HG03039 (cell line): ENCODE results near the gene KLF9.

Experiments
- ATAC-seq: cut with Tn5 transposase; IDR thresholded peaks from one replicate; pipeline ENCODE4 v1.9.1; 2021; ENCODE audit warnings: mild to moderate bottlenecking, moderate library complexity; ENCODE audit not compliant: unreplicated experiment

Gene KLF9

DNA sequence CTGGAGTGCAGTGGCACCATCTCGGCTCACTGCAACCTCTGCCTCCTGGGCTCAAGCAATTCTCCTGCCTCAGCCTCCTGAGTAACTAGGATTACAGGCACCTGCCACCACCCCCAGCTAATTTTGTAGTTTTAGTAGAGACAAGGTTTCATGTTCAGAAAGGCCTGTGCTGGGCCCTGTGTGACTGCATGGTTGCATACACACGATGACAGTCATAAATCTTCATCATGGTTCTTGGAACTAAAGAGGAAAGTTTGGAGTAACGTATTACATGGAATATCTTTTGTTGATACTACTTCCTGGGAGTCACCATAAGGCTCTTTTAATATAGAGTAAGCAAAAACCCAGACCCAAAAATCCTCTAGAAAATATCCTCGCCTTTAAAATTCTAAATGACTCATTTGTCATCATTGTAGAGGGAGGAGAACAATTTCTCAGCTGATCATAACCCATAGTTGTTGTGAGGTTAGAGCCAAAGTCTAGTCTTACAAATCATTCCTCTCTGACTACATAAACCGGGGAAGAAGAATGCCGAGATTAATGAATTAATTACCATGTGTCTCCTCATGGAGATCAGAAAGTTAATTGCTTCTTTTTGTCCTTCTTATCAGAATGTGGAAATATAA lies 47.0 kb downstream of the KLF9 start:
- no peak for ATAC-seq

DNA sequence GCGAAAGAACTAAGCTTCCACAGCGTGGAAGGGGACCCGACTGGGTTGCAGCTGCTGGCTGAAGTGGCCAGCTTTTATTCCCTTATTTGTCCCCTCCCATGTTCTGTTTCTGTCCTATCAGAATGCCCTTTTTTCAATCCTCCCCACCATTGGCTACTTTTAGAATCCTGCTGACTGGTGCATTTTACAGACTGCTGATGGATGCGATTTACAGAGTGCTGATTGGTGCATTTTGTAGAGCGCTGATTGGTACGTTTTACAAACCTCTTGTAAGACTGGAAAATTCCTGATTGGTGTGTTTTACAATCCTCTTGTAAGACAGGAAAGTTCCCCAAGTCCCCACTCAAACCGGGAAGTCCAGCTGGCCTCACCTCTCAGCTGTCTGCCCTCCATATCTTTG lies 50.7 kb downstream of the KLF9 start:
- ATAC-seq: no peak

DNA sequence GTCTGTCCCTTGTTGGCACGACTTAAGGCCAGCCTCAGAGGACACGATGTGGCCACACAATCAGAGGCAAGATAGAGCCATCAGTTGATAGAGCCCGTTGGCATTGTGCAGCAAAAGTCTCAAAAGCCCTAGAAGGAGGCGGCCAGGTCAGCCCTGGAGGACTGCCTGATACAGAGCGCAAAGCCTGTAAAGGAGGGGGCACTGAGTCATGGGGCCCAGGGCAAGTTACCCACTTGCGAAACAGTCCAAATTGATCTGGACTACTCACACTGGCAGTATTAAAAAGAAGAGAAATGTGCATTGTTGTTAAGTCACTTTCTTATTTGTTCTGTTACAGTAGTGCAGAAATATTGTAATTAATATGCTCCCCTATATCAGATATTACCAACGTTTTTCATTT lies 51.5 kb downstream of the KLF9 start:
- no peak for ATAC-seq

GRCh38 chr9:70355801-70356200 lies 58.7 kb downstream of the KLF9 start:
- no peak for ATAC-seq

DNA sequence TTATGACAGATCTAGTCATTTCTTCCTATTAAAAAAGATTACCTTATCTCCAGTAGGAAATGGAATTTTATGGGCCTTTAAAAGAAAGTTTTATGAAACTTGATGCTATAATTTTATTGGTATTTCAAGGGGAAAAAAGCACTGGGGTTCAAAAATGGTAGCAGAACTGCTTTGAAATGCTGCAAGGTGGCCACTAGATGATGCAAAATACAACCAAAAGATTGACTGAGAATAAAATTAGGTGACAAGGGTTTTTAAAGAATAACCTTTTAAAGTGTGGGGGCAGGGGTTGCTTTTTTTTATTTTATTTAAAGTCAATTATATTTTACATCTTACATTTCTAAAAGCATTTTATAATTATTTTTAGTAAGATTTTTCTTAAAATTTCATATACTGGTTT lies 61.7 kb downstream of the KLF9 start:
- no peak for ATAC-seq

DNA sequence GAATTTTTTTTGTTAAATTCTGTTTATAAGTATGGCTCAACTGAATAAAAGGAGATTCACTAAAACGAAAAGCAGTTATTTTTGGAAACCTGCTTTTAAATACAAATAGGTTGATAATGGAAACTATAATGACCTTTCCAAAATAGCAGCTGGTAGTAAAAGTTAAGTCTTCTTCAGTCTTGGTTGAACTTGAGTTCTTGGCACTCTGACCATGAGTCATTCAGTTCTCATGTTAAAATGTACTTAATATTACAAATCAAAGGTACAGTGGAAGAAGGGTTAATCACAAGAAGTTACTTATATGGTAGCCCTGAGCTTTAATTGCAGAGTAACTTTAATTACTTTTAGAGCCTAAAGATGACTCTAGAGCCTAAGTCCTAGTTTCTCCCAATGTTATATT lies 62.1 kb downstream of the KLF9 start:
- ATAC-seq: no peak

GRCh38 chr9:70347046-70347445 lies 67.4 kb downstream of the KLF9 start:
- no peak for ATAC-seq

GRCh38 chr9:70340572-70340971 lies 73.9 kb downstream of the KLF9 start:
- ATAC-seq: no peak
